AG04450 (cell line): ENCODE data around the gene IGSF10. TPM values are rescaled to one million over a fixed set of nuclear protein-coding genes. Genes with fewer than 3 reads are reported as not detected.

Experiments used
- CTCF ChIA-PET: fragments of 300-600, 350-600 bp; formaldehyde crosslinking; extraction: SDS; loops from one replicate; lab custom pipeline; 2022; ENCODE audit warnings: antibody characterized with exemption, inconsistent platforms; lab: Charles Lee
- POLR2A ChIA-PET: fragments of 350-600 bp; formaldehyde crosslinking; extraction: SDS; loops from one replicate; lab custom pipeline; 2021; ENCODE audit warnings: antibody characterized with exemption, inconsistent platforms; lab: Yijun Ruan, JAX
- DNase-seq: peaks from one replicate; pipeline ENCODE4 v3.0.0-alpha.2; 2011; ENCODE audit warnings: low read depth, low spot score
- H3K27ac ChIP-seq: one replicate; pipeline ENCODE4 v1.5.1; 2012; ENCODE audit warnings: low read depth, low read length, control low read depth
- H3K27me3 ChIP-seq: one replicate; pipeline ENCODE4 v1.6.0; 2012; ENCODE audit warnings: low read length; ENCODE audit not compliant: control insufficient read depth, insufficient read depth
- H3K4me3 ChIP-seq: 2 replicates; pipeline ENCODE4 v1.5.1; 2011; ENCODE audit warnings: mild to moderate bottlenecking, low read depth, low read length, control low read depth
- H3K9me3 ChIP-seq: 2 replicates; pipeline ENCODE4 v1.5.1; 2012; ENCODE audit warnings: low read length; ENCODE audit not compliant: control insufficient read depth, insufficient read depth
- polyA plus RNA-seq: library from polyadenylated mRNA; depleted of rRNA; stranded (reverse); fragments of >200 nt; gene quantifications from 2 replicates; pipeline ENCODE4 v1.2.3, GENCODE V29; 2011
- TF ChIP-seq, protein P1 (sequence below): IDR thresholded peaks from 2 replicates; pipeline ENCODE4 v1.5.1; 2011; ENCODE audit warnings: low read depth, low read length, control low read depth, inconsistent platforms

Gene IGSF10
- polyA plus RNA-seq, 1 experiment, result 0.02 TPM

GRCh38 chr3:151439652-151440125 lies 21.2 kb downstream of the IGSF10 start:
- no peaks in the 10 kb centered on the region for H3K27me3 ChIP-seq
- TF ChIP-seq, protein P1, sequence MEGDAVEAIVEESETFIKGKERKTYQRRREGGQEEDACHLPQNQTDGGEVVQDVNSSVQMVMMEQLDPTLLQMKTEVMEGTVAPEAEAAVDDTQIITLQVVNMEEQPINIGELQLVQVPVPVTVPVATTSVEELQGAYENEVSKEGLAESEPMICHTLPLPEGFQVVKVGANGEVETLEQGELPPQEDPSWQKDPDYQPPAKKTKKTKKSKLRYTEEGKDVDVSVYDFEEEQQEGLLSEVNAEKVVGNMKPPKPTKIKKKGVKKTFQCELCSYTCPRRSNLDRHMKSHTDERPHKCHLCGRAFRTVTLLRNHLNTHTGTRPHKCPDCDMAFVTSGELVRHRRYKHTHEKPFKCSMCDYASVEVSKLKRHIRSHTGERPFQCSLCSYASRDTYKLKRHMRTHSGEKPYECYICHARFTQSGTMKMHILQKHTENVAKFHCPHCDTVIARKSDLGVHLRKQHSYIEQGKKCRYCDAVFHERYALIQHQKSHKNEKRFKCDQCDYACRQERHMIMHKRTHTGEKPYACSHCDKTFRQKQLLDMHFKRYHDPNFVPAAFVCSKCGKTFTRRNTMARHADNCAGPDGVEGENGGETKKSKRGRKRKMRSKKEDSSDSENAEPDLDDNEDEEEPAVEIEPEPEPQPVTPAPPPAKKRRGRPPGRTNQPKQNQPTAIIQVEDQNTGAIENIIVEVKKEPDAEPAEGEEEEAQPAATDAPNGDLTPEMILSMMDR, result peak; percentile 65
- peak; percentile 48 for DNase-seq
- H3K27ac ChIP-seq, result no peak overlapping the region
- ChIA-PET CTCF (interaction anchor here (0.7 to 8.4 kb wide), 25 partner anchors 10 to 1004 kb away, joined by 3 to 112 read pairs (median 4); no protein-coding TSS in a partner anchor), POLR2A (no interaction called here)
- no peaks in the 10 kb centered on the region for H3K9me3 ChIP-seq
- H3K4me3 ChIP-seq, result no peak overlapping the region

GRCh38 chr3:151437906-151438305 lies 23.0 kb downstream of the IGSF10 start:
- Histone ChIP-seq H3K9me3 (no peaks in the 10 kb centered on the region), H3K27me3 (no peaks in the 10 kb centered on the region), H3K4me3 (no peak overlapping the region), H3K27ac (no peak overlapping the region)
- POLR2A ChIA-PET, result no interaction called here
- DNase-seq, result no peak
- CTCF ChIA-PET, result interaction anchor here (0.6 to 8.4 kb wide), 12 partner anchors 12 to 482 kb away, joined by 3 to 112 read pairs (median 4); no protein-coding TSS in a partner anchor
- TF ChIP-seq, protein P1, result no peak

GRCh38 chr3:151436675-151437446 lies 24.0 kb downstream of the IGSF10 start:
- TF ChIP-seq, protein P1, result no peak
- Histone ChIP-seq H3K4me3 (no peak overlapping the region), H3K27ac (no peak overlapping the region), H3K27me3 (no peaks in the 10 kb centered on the region), H3K9me3 (no peaks in the 10 kb centered on the region)
- no peak for DNase-seq
- POLR2A ChIA-PET, result no interaction called here
- CTCF ChIA-PET, result interaction anchor here (1.0 to 8.4 kb wide), 3 partner anchors 109 to 482 kb away, joined by 3 to 112 read pairs (median 5); no protein-coding TSS in a partner anchor

DNA sequence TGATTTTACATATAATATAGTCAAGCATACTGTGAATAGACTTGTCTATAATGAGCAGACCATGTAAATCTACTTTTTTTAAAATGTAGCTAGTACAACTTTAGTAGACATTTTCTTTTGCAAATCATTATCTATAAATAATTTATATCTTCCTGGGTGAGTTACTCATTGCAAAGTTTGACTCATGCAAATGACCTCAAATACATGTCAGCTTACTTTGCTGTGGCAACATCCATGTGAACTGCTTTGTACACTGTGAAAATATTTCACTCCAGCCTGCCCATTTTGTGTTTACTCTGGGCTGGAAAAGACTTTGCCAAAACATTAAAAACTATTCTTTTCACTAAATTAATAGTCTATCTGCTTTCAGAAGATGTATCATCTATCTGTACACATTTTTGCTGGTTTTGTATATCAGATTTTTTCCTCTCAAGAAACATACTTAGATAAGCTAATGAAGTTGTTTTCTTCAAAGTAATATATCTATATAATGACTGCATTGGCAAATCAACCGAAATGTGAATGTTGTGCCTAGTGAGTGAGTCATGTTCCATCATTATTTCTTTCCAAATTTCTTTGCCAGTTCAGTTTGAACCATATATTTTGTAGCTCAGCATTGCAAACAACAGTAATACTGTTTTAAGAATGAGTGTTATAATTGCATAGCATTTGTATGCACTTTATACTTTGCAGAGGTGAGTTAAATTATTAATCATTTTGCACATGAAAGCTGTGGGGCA lies 26.5 kb downstream of the IGSF10 start:
- DNase-seq, result peak; percentile 69
- Histone ChIP-seq H3K4me3 (no peak overlapping the region), H3K9me3 (no peaks in the 10 kb centered on the region), H3K27me3 (no peaks in the 10 kb centered on the region), H3K27ac (no peak overlapping the region)
- TF ChIP-seq, protein P1, result no peak
- POLR2A ChIA-PET, result no interaction called here
- CTCF ChIA-PET, result interaction anchor here (0.9 to 8.4 kb wide), 7 partner anchors 9 to 403 kb away, joined by 3 to 112 read pairs (median 3); no protein-coding TSS in a partner anchor
